Left lung (tissue), 10 donors: ENCODE data around the gene EHD2. TPM values are rescaled to one million over a fixed set of nuclear protein-coding genes. Genes with fewer than 3 reads are reported as not detected.

Experiments
- ATAC-seq: fragments of 200-7000 bp; cut with Tn5 transposase; one replicate; pipeline ENCODE4 v1.9.1; 2020; ENCODE audit warnings: moderate library complexity
- DNase-seq, 4 donors: peaks; one replicate each; pipeline ENCODE4 v3.0.0-alpha.2; 2013 to 2020
- H3K27ac ChIP-seq, 2 donors: fragments of 200-600 bp; sonication (generic) in 1 of 2; one replicate each; pipeline versions ENCODE4 v1.5.0 to v1.8.0; 2020 to 2021
- H3K27me3 ChIP-seq, 2 donors: fragments of 200-600 bp; sonication (generic) in 1 of 2; one replicate each; pipeline versions ENCODE4 v1.5.0 to v1.8.0; 2020 to 2021
- H3K36me3 ChIP-seq, 2 donors: fragments of 200-600 bp; sonication (generic) in 1 of 2; one replicate each; pipeline versions ENCODE4 v1.5.0 to v1.8.0; 2020 to 2021
- H3K4me1 ChIP-seq, 2 donors: fragments of 200-600 bp; one replicate each; pipeline ENCODE4 v1.8.0; 2021
- H3K4me3 ChIP-seq, 2 donors: fragments of 200-600 bp; sonication (generic) in 1 of 2; one replicate each; pipeline versions ENCODE4 v1.5.0 to v1.8.0; 2020 to 2021; ENCODE audit warnings: mild to moderate bottlenecking in 1 of 2
- H3K9me3 ChIP-seq, 2 donors: fragments of 200-600 bp; sonication (generic) in 1 of 2; one replicate each; pipeline versions ENCODE4 v1.5.0 to v1.8.0; 2020 to 2021
- intact Hi-C, 2 donors: fragments of 100-400 bp; cut with DNase I; formaldehyde crosslinking; loops; one replicate each; pipeline versions ENCODE4 v1.11.2 to v1.14.2; 2022
- polyA plus RNA-seq, 6 donors: library from polyadenylated mRNA; unstranded; fragments of 120-200 nt; gene quantifications; one replicate each; pipeline ENCODE4 v1.2.1, GENCODE V29; 2013; ENCODE audit not compliant: insufficient read length in 6 of 6
- total RNA-seq, 2 donors: library from RNA; stranded (reverse); fragmentation: NEBNext Ultra II Directional; extraction: Animal tissue kit (Norgen Biotek cat#: 25700); gene quantifications; one replicate each; pipeline ENCODE4 v1.2.1, GENCODE V29; 2021
- TF ChIP-seq, protein P1 (sequence below), 2 donors: fragments of 200-600 bp; sonication (generic) in 1 of 2; IDR thresholded peaks; one replicate each; pipeline versions ENCODE4 v1.5.0 to v1.8.0; 2021; ENCODE audit warnings: antibody characterized with exemption in 2 of 2
- donor health status: DM: no; HTN: yes; CAD: no.
- donor health status: DM: no; HTN: no; CAD: no.

The EHD2 gene
- total and polyA plus RNA-seq, 8 donors, result 97.3 to 263 (median 130) TPM

DNA sequence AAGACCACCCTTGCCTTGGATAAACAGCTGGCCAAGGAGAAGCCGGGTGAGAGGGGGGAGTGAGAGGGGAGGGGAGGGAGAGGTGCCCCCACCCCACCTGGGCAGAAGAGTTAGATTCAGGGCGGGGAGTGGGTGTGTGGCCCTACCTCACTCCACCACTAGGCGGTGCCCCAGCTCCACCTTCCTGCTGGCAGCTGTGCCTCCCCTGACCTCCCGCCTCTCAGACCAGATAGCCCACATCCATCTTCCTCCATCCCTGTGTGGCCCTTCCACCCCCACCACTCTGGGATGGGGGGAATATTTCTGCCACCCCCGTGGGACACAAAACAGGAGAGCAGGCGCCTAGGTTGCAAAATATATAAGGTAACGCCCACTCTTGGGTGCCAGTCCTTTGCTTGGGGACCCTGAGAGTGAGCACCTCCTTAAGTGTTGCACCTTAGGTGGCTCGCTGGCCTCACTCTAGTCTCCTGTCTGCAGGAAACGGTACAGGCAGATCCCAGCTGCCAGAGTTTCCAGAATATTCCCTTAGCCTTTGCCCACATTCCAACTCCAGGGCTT is 13.8 kb upstream of the EHD2 start:
- ATAC-seq, result peak; percentile 42
- intact Hi-C loops, result loop anchor here in 1 of 2 donors (10.0 kb wide), 1 partner anchor 95 kb away; the partner anchor contains the start of gene BICRA
- no peaks in the 10 kb centered on the region for H3K27me3 ChIP-seq
- no peak overlapping the region for H3K27ac ChIP-seq
- no peaks in the 10 kb centered on the region for H3K9me3 ChIP-seq
- TF ChIP-seq, protein P1, sequence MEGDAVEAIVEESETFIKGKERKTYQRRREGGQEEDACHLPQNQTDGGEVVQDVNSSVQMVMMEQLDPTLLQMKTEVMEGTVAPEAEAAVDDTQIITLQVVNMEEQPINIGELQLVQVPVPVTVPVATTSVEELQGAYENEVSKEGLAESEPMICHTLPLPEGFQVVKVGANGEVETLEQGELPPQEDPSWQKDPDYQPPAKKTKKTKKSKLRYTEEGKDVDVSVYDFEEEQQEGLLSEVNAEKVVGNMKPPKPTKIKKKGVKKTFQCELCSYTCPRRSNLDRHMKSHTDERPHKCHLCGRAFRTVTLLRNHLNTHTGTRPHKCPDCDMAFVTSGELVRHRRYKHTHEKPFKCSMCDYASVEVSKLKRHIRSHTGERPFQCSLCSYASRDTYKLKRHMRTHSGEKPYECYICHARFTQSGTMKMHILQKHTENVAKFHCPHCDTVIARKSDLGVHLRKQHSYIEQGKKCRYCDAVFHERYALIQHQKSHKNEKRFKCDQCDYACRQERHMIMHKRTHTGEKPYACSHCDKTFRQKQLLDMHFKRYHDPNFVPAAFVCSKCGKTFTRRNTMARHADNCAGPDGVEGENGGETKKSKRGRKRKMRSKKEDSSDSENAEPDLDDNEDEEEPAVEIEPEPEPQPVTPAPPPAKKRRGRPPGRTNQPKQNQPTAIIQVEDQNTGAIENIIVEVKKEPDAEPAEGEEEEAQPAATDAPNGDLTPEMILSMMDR (IDR thresholded peaks at IDR 0.05), result peak; percentile 49 to 71
- H3K36me3 ChIP-seq, result peaks cover 0 to 70% of the 10 kb centered on the region in 2 donors
- DNase-seq, result peak in 2 of 4 donors; percentile 26 to 84
- peaks cover 0 to 7% of the 10 kb centered on the region in 2 donors for H3K4me1 ChIP-seq
- H3K4me3 ChIP-seq, result no peak overlapping the region

DNA sequence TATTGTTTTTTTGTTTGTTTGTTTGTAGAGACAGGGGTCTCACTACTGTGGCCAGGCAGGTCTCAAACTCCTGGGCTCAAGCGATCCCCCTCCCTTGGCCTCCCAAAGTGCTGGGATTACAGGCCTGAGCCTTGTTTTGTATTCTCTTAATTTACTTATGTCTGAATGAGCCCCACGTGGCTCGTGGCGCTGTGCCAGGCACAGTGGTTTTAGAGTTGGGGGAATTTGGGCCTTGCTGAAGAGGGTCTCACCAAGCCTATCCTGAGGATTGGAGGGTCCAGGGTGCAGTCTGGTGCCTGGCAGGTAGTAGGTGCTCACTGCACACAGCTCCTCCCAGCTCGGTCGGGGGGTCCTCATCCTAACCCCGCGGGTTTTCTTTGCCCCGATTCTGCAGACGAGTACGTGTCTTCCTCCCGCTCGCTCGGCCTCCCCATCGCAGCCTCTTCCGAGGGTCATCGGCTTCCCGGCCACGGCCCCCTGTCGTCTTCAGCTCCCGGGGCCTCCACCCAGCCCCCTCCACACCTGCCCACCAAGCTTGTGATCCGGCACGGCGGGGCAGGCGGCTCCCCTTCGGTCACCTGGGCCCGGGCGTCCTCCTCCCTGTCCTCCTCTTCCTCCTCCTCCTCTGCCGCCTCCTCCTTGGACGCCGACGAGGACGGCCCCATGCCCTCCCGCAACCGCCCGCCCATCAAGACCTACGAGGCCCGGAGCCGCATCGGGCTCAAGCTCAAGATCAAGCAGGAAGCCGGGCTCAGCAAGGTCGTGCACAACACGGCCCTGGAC is 12.1 kb upstream of the EHD2 start:
- intact Hi-C loops, result loop anchor here (5.0 to 10.0 kb wide), 4 partner anchors 186 to 406 kb away; partner anchors contain the start of gene NAPA (in 1 of the 2)

DNA sequence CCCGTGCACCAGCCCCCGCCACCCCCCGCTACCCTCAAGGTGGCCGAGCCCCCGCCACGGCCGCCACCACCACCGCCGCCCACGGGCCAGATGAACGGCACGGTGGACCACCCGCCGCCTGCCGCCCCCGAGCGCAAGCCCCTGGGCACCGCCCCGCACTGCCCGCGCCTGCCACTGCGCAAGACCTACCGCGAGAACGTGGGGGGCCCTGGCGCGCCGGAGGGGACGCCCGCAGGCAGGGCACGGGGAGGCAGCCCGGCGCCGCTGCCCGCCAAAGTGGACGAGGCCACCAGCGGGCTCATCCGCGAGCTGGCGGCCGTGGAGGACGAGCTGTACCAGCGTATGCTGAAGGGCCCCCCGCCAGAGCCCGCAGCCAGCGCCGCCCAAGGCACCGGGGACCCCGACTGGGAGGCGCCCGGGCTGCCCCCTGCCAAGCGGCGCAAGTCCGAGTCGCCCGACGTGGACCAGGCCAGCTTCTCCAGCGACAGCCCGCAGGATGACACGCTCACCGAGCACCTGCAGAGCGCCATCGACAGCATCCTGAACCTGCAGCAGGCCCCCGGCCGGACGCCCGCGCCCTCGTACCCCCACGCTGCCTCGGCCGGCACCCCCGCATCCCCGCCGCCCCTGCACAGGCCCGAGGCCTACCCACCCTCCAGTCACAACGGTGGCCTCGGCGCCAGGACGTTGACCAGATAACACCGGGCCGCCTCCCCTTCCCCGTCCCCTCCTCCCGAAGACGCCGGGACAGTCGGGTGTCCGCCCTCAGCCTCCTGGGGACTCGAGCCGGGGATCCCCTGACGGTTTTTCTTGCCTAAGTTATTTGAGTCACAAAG is 11.3 kb upstream of the EHD2 start:
- intact Hi-C loops, result loop anchor here (5.0 to 10.0 kb wide), 4 partner anchors 187 to 407 kb away; partner anchors contain the start of gene NAPA (in 1 of the 2)
- Histone ChIP-seq H3K27ac (no peak overlapping the region), H3K9me3 (no peaks in the 10 kb centered on the region), H3K27me3 (no peaks in the 10 kb centered on the region), H3K36me3 (peaks cover 0 to 53% of the 10 kb centered on the region in 2 donors), H3K4me3 (no peak overlapping the region), H3K4me1 (peaks cover 0 to 7% of the 10 kb centered on the region in 2 donors)
- DNase-seq, result no peak
- no peak for ATAC-seq
- TF ChIP-seq, protein P1 (IDR thresholded peaks at IDR 0.05), result no peak

More for the DNA sequence above, 12.1 kb upstream of the EHD2 start:
- H3K27ac ChIP-seq, result no peak overlapping the region
- ATAC-seq, result no peak
- no peak overlapping the region for H3K4me3 ChIP-seq
- no peak for DNase-seq
- H3K27me3 ChIP-seq, result no peaks in the 10 kb centered on the region
- no peaks in the 10 kb centered on the region for H3K9me3 ChIP-seq
- H3K4me1 ChIP-seq, result peaks cover 0 to 7% of the 10 kb centered on the region in 2 donors
- TF ChIP-seq, protein P1 (IDR thresholded peaks at IDR 0.05), result no peak
- H3K36me3 ChIP-seq, result peaks cover 0 to 58% of the 10 kb centered on the region in 2 donors

DNA sequence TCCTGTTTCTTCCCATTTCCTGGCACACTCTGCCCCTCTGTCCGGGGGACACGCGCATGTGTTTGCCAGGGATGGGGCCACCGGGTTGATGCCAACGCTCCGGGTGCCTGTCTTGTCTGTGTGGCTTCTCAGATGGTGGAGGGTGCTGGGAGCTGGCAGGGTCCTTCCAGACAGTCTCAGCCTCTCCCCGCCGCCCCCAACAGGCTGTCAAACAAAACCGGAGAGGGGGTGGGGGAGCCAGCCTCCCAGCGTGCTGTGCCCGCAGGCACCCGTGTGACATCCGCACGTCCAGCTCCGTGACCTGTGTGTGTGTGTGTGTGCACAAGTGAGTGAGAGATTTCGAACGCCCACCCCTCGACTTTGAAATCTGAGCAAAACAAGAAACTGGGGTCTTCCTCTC is 10.6 kb upstream of the EHD2 start:
- Histone ChIP-seq H3K27me3 (no peaks in the 10 kb centered on the region), H3K4me3 (no peak overlapping the region), H3K36me3 (peaks cover 0 to 53% of the 10 kb centered on the region in 2 donors), H3K27ac (no peak overlapping the region), H3K4me1 (peaks cover 0 to 7% of the 10 kb centered on the region in 2 donors), H3K9me3 (no peaks in the 10 kb centered on the region)
- TF ChIP-seq, protein P1 (IDR thresholded peaks at IDR 0.05), result no peak
- intact Hi-C loops, result loop anchor here (5.0 to 10.0 kb wide), 4 partner anchors 188 to 408 kb away; partner anchors contain the start of gene NAPA (in 1 of the 2)
- DNase-seq (no peak), ATAC-seq (no peak)
